ENCODE data around the gene LALBA. TPM values are rescaled to one million over a fixed set of nuclear protein-coding genes. Genes with fewer than 3 reads are reported as not detected.

LALBA gene
- total and polyA plus RNA-seq, 2 of the 8 experiments (the other 6 are each of a cell fraction or from before 2014, with no cell fraction given) = not detected

DNA sequence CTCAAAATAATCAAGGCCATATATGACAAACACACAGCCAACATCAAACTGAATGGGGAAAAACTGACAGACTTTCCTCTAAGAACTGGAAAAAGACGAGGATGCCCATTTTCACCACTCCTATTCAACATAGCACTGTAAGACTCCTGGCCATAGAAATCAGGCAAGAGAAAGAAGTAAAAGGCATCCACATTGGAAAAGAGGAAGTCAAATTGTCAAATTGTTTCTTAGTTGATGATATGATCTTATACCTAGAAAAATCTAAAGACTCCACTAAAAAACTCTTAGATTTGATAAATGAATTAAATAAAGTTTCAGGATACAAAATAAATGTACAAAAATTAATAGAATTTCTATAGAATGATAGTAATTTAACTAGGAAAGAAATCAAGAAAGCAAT lies 33.2 kb downstream of the LALBA start (continued):
- TF ChIP-seq, protein P1, sequence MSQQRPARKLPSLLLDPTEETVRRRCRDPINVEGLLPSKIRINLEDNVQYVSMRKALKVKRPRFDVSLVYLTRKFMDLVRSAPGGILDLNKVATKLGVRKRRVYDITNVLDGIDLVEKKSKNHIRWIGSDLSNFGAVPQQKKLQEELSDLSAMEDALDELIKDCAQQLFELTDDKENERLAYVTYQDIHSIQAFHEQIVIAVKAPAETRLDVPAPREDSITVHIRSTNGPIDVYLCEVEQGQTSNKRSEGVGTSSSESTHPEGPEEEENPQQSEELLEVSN (IDR thresholded peaks at IDR 0.05) = no peak
- TF ChIP-seq BACH1 (IDR thresholded peaks at IDR 0.05; ENCODE audit: low read length) (no peak), KDM5A (IDR thresholded peaks at IDR 0.05; ENCODE audit: low read length) (no peak), RBBP5 (IDR thresholded peaks at IDR 0.05; ENCODE audit: borderline replicate concordance, low read depth, low read length) (no peak), CBX8 (IDR thresholded peaks at IDR 0.05; ENCODE audit: borderline replicate concordance, low read depth, low read length) (no peak), USF2 (IDR thresholded peaks at IDR 0.05; ENCODE audit: low read length) (no peak)

Data from H1 (cell line).